Transverse colon (tissue), 3 donors: ENCODE results near the gene PARN.

ENCODE experiments used
- EP300 ChIP-seq: sonication (generic); formaldehyde crosslinking; IDR thresholded peaks from one replicate; pipeline ENCODE4 v1.6.1; 2017; ENCODE audit warnings: antibody characterized with exemption, low read depth
- POLR2A ChIP-seq: fragments of 450-650 bp; IDR thresholded peaks from one replicate; pipeline ENCODE4 v1.6.1; 2016; ENCODE audit warnings: antibody characterized with exemption, mild to moderate bottlenecking, moderate library complexity
- TF ChIP-seq, protein P1 (sequence below), 5 experiments: fragments of 200-600 bp in 3 of 5; fragments of 450-650 bp in 2 of 5; sonication (generic) in 3 of 5; IDR thresholded peaks; 1 replicate in 2 of 5; 2 replicates in 3 of 5; pipeline ENCODE4 v1.5.1; 2016 to 2017; ENCODE audit warnings: antibody characterized with exemption in 5 of 5, inconsistent platforms in 3 of 5, mild to moderate bottlenecking in 2 of 5, moderate library complexity in 1 of 5

DNA sequence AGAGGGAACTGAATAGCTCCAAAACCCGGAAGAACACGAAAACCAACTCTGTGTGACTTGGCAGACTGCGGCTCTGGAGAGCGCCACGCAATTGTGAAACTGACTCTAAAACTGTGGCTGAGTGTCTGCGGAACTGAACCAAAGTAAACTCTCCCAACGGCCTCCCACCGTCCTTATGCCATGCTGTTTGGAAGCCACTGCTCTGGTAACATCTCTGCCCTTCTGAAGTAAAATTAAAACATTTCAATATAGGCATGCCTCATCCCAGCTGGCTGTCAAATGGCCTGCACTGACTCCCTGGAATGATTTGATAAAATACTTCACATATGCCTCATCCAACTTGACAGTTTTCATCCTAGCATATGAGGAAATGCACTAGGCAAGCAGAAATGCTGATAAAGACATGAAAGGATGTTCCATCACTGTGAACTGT lies 70.2 kb downstream of the PARN start:
- TF ChIP-seq, protein P1, sequence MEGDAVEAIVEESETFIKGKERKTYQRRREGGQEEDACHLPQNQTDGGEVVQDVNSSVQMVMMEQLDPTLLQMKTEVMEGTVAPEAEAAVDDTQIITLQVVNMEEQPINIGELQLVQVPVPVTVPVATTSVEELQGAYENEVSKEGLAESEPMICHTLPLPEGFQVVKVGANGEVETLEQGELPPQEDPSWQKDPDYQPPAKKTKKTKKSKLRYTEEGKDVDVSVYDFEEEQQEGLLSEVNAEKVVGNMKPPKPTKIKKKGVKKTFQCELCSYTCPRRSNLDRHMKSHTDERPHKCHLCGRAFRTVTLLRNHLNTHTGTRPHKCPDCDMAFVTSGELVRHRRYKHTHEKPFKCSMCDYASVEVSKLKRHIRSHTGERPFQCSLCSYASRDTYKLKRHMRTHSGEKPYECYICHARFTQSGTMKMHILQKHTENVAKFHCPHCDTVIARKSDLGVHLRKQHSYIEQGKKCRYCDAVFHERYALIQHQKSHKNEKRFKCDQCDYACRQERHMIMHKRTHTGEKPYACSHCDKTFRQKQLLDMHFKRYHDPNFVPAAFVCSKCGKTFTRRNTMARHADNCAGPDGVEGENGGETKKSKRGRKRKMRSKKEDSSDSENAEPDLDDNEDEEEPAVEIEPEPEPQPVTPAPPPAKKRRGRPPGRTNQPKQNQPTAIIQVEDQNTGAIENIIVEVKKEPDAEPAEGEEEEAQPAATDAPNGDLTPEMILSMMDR (IDR thresholded peaks at IDR 0.05), result no peak
- no peak for TF ChIP-seq POLR2A
- TF ChIP-seq EP300, result no peak
